HepG2 (cell line): ENCODE measurements around the gene JMJD7. TPM values are rescaled to one million over a fixed set of nuclear protein-coding genes. Genes with fewer than 3 reads are reported as not detected.

Source experiments
- ATAC-seq: fragments of 200-7000 bp; cut with Tn5 transposase; 3 replicates; pipeline ENCODE4 v1.9.1; 2020; ENCODE audit warnings: mild to moderate bottlenecking, moderate library complexity
- BruUV-seq: library from RNA; stranded (reverse); fragments of 400-500 nt; replicated peaks from 2 replicates; lab custom pipeline; 2021; lab: Mats Ljungman, UMichigan
- CTCF ChIA-PET: fragments of 300-600 bp; formaldehyde crosslinking; extraction: SDS; loops from one replicate; lab custom pipeline; 2021; ENCODE audit warnings: low total read pairs, inconsistent platforms, low intra/inter-chr PET ratio; lab: Yijun Ruan, JAX
- POLR2A ChIA-PET: fragments of 350-600 bp; sonication (Branson Sonifier 250); formaldehyde crosslinking; loops from one replicate; lab custom pipeline; 2020; ENCODE audit warnings: antibody characterized with exemption, inconsistent platforms; lab: Yijun Ruan, JAX
- DNase-seq: peaks from one replicate; pipeline ENCODE4 v3.0.0-alpha.2; 2015; ENCODE audit warnings: low spot score
- FAIRE-seq: peaks from 3 replicates; lab custom pipeline; 2011; peaks lifted over from hg19 to GRCh38; lab: Jason Lieb, UNC
- H2AFZ ChIP-seq: one replicate; pipeline ENCODE4 v1.6.1; 2011; ENCODE audit warnings: low read length, inconsistent platforms
- H3K27ac ChIP-seq: fragments of 300-600 bp; 3 replicates; pipeline ENCODE4 v1.8.0; 2011; ENCODE audit warnings: mixed run types, mild to moderate bottlenecking, mixed read lengths, low read length, inconsistent platforms; ENCODE audit not compliant: insufficient read depth; ENCODE audit errors: extremely low read length
- H3K27me3 ChIP-seq, 2 experiments: fragments of 200-600 bp in 1 of 2; 2 replicates in 1 of 2; 3 replicates in 1 of 2; pipeline versions ENCODE4 v1.6.0 to v1.8.0; 2011; ENCODE audit warnings: low read length in 2 of 2, mild to moderate bottlenecking in 2 of 2, moderate library complexity in 2 of 2, inconsistent platforms in 1 of 2; ENCODE audit not compliant: insufficient read depth in 2 of 2, control insufficient read depth in 1 of 2
- H3K36me3 ChIP-seq, 2 experiments: fragments of 200-600 bp in 1 of 2; replicated peaks in 1 of 2; 2 replicates in 1 of 2; 3 replicates in 1 of 2; pipeline versions ENCODE4 v1.5.1 to v1.8.0; 2011; ENCODE audit warnings: low read length in 2 of 2, inconsistent platforms in 1 of 2; ENCODE audit not compliant: insufficient read depth in 2 of 2, control insufficient read depth in 1 of 2
- H3K4me1 ChIP-seq: 2 replicates; pipeline ENCODE4 v1.5.1; 2012; ENCODE audit warnings: low read length, inconsistent platforms; ENCODE audit not compliant: insufficient read depth
- H3K4me2 ChIP-seq: 2 replicates; pipeline ENCODE4 v1.6.0; 2011; ENCODE audit warnings: low read depth, low read length, inconsistent platforms
- H3K4me3 ChIP-seq, 3 experiments: fragments of 200-600 bp in 1 of 3; sonication (generic), shearing (Covaris generic) in 1 of 3; replicated peaks in 1 of 3; 2 replicates each; pipeline ENCODE4 v1.5.1; 2011 to 2016; ENCODE audit warnings: low read length in 3 of 3, inconsistent platforms in 2 of 3, low read depth in 2 of 3, mild to moderate bottlenecking in 2 of 3, control low read depth in 1 of 3, mixed read lengths in 1 of 3; ENCODE audit not compliant: insufficient read depth in 1 of 3
- H3K79me2 ChIP-seq: one replicate; pipeline ENCODE4 v1.6.1; 2011; ENCODE audit warnings: low read length, inconsistent platforms; ENCODE audit not compliant: insufficient read depth
- H3K9ac ChIP-seq: 2 replicates; pipeline ENCODE4 v1.6.0; 2011; ENCODE audit warnings: mild to moderate bottlenecking, low read depth, low read length, inconsistent platforms; ENCODE audit not compliant: insufficient read depth
- H3K9me3 ChIP-seq: 2 replicates; pipeline ENCODE4 v1.5.1; 2012; ENCODE audit warnings: mild to moderate bottlenecking, low read length
- H4K20me1 ChIP-seq: 2 replicates; pipeline ENCODE4 v1.6.0; 2011; ENCODE audit warnings: inconsistent platforms, mild to moderate bottlenecking, low read length, moderate library complexity; ENCODE audit not compliant: insufficient read depth
- ARHGAP35 ChIP-seq: sonication (generic); formaldehyde crosslinking; IDR thresholded peaks from 2 replicates; pipeline ENCODE4 v1.9.0; 2022; ENCODE audit warnings: mild to moderate bottlenecking, inconsistent platforms, moderate library complexity, missing genetic modification reagents, borderline replicate concordance
- CHD4 ChIP-seq: fragments of 200-600 bp; sonication (generic); IDR thresholded peaks from 2 replicates; pipeline ENCODE4 v1.7.0; 2017; ENCODE audit warnings: mild to moderate bottlenecking, low read length, borderline replicate concordance
- KLF11 ChIP-seq: IDR thresholded peaks from 2 replicates; pipeline ENCODE4 v1.6.1; 2016; ENCODE audit warnings: missing compliant biosample characterization
- MTA3 ChIP-seq: sonication (generic); formaldehyde crosslinking; IDR thresholded peaks from 2 replicates; pipeline ENCODE4 v1.4.0; 2020; ENCODE audit warnings: missing genetic modification reagents
- XRCC5 ChIP-seq: fragments of 200-400 bp; formaldehyde crosslinking; optimal IDR thresholded peaks from 2 replicates; pipeline ENCODE3; 2017; ENCODE audit warnings: mild to moderate bottlenecking, low read length
- ZNF160 ChIP-seq: sonication (generic); formaldehyde crosslinking; IDR thresholded peaks from 2 replicates; pipeline ENCODE4 v1.8.0; 2022; ENCODE audit warnings: mild to moderate bottlenecking, inconsistent platforms, missing genetic modification reagents
- ZNF235 ChIP-seq: sonication (generic); formaldehyde crosslinking; IDR thresholded peaks from 2 replicates; pipeline ENCODE4 v1.8.1; 2023; ENCODE audit warnings: mild to moderate bottlenecking, missing genetic modification reagents, borderline replicate concordance
- ZNF367 ChIP-seq: sonication (generic); formaldehyde crosslinking; IDR thresholded peaks from 2 replicates; pipeline ENCODE4 v1.4.0; 2020; ENCODE audit warnings: missing genetic modification reagents, borderline replicate concordance
- ZNF556 ChIP-seq: sonication (generic); formaldehyde crosslinking; IDR thresholded peaks from 2 replicates; pipeline ENCODE4 v1.4.0; 2020; ENCODE audit warnings: mild to moderate bottlenecking, missing genetic modification reagents, borderline replicate concordance
- ZNF749 ChIP-seq: sonication (generic); formaldehyde crosslinking; IDR thresholded peaks from 2 replicates; pipeline ENCODE4 v1.8.0; 2022; ENCODE audit warnings: mild to moderate bottlenecking, missing genetic modification reagents, moderate library complexity, borderline replicate concordance
- ZNF790 ChIP-seq: sonication (generic); formaldehyde crosslinking; IDR thresholded peaks from 2 replicates; pipeline ENCODE4 v1.8.0; 2022; ENCODE audit warnings: missing genetic modification reagents, mild to moderate bottlenecking, borderline replicate concordance
- ZSCAN12 ChIP-seq: sonication (generic); formaldehyde crosslinking; IDR thresholded peaks from 2 replicates; pipeline ENCODE4 v1.9.0; 2021; ENCODE audit warnings: mild to moderate bottlenecking, missing genetic modification reagents
- WGBS: methylation state at CpG from one replicate; pipeline ENCODE4 v1.1.6; 2017; ENCODE audit warnings: low lambda C conversion rate; 5-methylcytosine and 5-hydroxymethylcytosine counted together
- in situ Hi-C: cut with HindIII; loops from 2 replicates; pipeline ENCODE4 v1.10.0; 2017; ENCODE audit warnings: low pct_unique_long_range_greater_than_20kb; ENCODE audit not compliant: extremely low pct_ligation_motif_present
- intact Hi-C: fragments of 100-400 bp; cut with micrococcal nuclease; formaldehyde crosslinking; loops from one replicate; pipeline ENCODE4 v1.10.0; 2022; ENCODE audit not compliant: unreplicated experiment
- polyA plus RNA-seq, 8 experiments: library from polyadenylated mRNA; depleted of rRNA in 3 of 8; stranded (reverse) in 7 of 8; unstranded in 1 of 8; fragments of >200 nt; fragmentation: Illumina TruSeq in 4 of 8; extraction: Trizol in 4 of 8; gene quantifications; 2 replicates each; pipeline versions ENCODE4 v1.2.1 to v1.2.3, GENCODE V29; 2011 to 2016; ENCODE audit warnings: low read depth in 4 of 8, missing spikeins in 1 of 8, mixed read lengths in 1 of 8; ENCODE audit not compliant: insufficient read depth in 1 of 8
- total RNA-seq, 5 experiments: library from RNA; depleted of rRNA; stranded (reverse); fragments of >200 nt; fragmentation: Illumina TruSeq; extraction: Trizol; gene quantifications; 2 replicates each; pipeline ENCODE4 v1.2.3, GENCODE V29; 2016; ENCODE audit warnings: low read depth in 1 of 5
- TF ChIP-seq, protein P1 (sequence below): sonication (generic); formaldehyde crosslinking; conservative IDR thresholded peaks from 2 replicates; pipeline ENCODE4 v1.5.0; 2020; ENCODE audit warnings: missing genetic modification reagents
- TF ChIP-seq, protein P2 (sequence below): sonication (generic); formaldehyde crosslinking; IDR thresholded peaks from 2 replicates; pipeline ENCODE4 v1.9.0; 2021; ENCODE audit warnings: mild to moderate bottlenecking, missing genetic modification reagents

The JMJD7 gene
- total and polyA plus RNA-seq, 2 of the 13 experiments (the other 11 are each of a cell fraction or from before 2014, with no cell fraction given), result 6.4 to 7.1 TPM

DNA sequence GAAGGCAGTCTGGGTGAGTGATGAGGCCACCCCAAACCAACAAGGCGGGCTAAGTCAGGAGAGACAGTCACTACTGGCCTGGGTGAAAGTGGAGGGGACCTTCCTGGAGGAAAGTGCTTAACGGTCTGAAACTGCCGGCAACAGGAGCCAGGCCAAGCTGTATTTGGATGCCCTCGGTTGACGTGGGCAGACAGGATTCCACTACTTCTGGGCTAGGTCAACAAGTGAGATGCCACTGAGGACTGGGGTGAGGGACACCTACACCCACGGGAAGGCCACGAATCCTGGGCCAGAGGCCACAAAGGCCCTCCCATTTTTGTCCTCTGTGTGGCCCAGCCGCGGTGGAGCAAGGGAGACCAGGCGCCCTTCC lies 53.6 kb downstream of the JMJD7 start:
- Histone ChIP-seq H3K79me2 (no peaks in the 10 kb centered on the region), H4K20me1 (0 out of 2 replicates have a peak, but pooled peaks cover 3% of the 10 kb centered on the region), H3K9ac (0 out of 2 replicates have a peak overlapping the region, but pooled peaks have one; percentile 8), H3K4me3 (peak overlapping the region in 1 of 3 experiments; percentile 21; a peak in 1 of 6 replicates), H3K27ac (no peak overlapping the region), H2AFZ (no peak overlapping the region), H3K36me3 (no peaks in the 10 kb centered on the region), H3K4me2 (peak overlapping the region; percentile 18; the same call in 1 of the 2 replicates), H3K4me1 (peaks cover 14% of the 10 kb centered on the region; the same call in 1 of the 2 replicates), H3K9me3 (no peaks in the 10 kb centered on the region), H3K27me3 (peaks cover 13 to 60% of the 10 kb centered on the region in 2 experiments; a peak in 4 of 5 replicates)
- CTCF ChIA-PET, result no interaction called here
- ATAC-seq, result no peak
- in situ Hi-C loops, result no loop called here
- FAIRE-seq, result no peak
- WGBS, result 11% methylated on average over 5 of the region's 10 CpGs
- intact Hi-C loops, result no loop called here
- DNase-seq, result no peak
- BruUV-seq, result no TSS peak
- POLR2A ChIA-PET, result interaction anchor here (1.4 kb wide), 1 partner anchor 11 kb away, joined by 3 read pairs; no protein-coding TSS in a partner anchor
- TF ChIP-seq ZNF556 (CRISPR knock-in tag) (no peak), CHD4 (no peak), KLF11 (CRISPR knock-in tag) (no peak), ZNF367 (CRISPR knock-in tag) (no peak), ZNF235 (no peak), ZSCAN12 (CRISPR knock-in tag) (no peak), ZNF160 (CRISPR knock-in tag) (no peak), ZNF790 (CRISPR knock-in tag) (no peak), XRCC5 (no peak), ARHGAP35 (CRISPR knock-in tag) (no peak), ZNF749 (CRISPR knock-in tag) (no peak), MTA3 (CRISPR knock-in tag) (no peak)
- TF ChIP-seq, protein P1, sequence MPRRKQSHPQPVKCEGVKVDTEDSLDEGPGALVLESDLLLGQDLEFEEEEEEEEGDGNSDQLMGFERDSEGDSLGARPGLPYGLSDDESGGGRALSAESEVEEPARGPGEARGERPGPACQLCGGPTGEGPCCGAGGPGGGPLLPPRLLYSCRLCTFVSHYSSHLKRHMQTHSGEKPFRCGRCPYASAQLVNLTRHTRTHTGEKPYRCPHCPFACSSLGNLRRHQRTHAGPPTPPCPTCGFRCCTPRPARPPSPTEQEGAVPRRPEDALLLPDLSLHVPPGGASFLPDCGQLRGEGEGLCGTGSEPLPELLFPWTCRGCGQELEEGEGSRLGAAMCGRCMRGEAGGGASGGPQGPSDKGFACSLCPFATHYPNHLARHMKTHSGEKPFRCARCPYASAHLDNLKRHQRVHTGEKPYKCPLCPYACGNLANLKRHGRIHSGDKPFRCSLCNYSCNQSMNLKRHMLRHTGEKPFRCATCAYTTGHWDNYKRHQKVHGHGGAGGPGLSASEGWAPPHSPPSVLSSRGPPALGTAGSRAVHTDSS, result no peak
- TF ChIP-seq, protein P2, sequence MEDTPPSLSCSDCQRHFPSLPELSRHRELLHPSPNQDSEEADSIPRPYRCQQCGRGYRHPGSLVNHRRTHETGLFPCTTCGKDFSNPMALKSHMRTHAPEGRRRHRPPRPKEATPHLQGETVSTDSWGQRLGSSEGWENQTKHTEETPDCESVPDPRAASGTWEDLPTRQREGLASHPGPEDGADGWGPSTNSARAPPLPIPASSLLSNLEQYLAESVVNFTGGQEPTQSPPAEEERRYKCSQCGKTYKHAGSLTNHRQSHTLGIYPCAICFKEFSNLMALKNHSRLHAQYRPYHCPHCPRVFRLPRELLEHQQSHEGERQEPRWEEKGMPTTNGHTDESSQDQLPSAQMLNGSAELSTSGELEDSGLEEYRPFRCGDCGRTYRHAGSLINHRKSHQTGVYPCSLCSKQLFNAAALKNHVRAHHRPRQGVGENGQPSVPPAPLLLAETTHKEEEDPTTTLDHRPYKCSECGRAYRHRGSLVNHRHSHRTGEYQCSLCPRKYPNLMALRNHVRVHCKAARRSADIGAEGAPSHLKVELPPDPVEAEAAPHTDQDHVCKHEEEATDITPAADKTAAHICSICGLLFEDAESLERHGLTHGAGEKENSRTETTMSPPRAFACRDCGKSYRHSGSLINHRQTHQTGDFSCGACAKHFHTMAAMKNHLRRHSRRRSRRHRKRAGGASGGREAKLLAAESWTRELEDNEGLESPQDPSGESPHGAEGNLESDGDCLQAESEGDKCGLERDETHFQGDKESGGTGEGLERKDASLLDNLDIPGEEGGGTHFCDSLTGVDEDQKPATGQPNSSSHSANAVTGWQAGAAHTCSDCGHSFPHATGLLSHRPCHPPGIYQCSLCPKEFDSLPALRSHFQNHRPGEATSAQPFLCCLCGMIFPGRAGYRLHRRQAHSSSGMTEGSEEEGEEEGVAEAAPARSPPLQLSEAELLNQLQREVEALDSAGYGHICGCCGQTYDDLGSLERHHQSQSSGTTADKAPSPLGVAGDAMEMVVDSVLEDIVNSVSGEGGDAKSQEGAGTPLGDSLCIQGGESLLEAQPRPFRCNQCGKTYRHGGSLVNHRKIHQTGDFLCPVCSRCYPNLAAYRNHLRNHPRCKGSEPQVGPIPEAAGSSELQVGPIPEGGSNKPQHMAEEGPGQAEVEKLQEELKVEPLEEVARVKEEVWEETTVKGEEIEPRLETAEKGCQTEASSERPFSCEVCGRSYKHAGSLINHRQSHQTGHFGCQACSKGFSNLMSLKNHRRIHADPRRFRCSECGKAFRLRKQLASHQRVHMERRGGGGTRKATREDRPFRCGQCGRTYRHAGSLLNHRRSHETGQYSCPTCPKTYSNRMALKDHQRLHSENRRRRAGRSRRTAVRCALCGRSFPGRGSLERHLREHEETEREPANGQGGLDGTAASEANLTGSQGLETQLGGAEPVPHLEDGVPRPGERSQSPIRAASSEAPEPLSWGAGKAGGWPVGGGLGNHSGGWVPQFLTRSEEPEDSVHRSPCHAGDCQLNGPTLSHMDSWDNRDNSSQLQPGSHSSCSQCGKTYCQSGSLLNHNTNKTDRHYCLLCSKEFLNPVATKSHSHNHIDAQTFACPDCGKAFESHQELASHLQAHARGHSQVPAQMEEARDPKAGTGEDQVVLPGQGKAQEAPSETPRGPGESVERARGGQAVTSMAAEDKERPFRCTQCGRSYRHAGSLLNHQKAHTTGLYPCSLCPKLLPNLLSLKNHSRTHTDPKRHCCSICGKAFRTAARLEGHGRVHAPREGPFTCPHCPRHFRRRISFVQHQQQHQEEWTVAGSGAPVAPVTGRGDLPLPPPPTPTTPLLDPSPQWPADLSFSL, result no peak
